ENCODE data around the gene GAPT.

Gene GAPT

GRCh38 chr5:58462154-58462553 lies 29.1 kb upstream of the GAPT start:
- no peak for DNase-seq

DNA sequence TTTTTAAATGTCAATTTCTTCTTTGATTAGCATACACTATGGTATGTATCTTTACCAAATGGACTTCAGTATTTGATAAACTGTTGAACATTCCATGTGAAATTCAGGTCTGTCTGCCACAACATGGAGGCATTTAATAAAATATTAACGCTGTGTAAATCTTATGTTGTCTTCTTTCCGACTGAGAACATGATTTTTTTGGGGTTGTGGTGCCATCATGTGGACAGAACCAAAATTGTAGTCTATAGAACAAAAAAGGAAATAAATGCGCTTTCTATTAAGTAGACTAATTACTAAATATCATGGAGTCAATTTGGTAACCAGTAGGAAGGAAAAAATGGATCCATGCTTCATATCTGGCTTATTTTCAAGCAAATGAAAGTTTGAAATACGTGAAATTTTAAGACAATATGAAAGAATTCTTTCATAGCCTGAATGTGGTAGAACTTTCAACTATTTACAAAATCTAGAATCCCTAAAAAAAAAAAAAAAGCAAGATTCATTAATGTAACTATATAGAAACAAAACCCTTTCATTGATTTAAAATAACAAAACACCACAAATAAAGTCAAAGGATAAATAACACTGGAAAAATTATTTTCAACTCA lies 28.5 kb upstream of the GAPT start:
- no peak for DNase-seq

GRCh38 chr5:58466939-58467338 lies 24.3 kb upstream of the GAPT start:
- DNase-seq = peak; percentile 50

DNA sequence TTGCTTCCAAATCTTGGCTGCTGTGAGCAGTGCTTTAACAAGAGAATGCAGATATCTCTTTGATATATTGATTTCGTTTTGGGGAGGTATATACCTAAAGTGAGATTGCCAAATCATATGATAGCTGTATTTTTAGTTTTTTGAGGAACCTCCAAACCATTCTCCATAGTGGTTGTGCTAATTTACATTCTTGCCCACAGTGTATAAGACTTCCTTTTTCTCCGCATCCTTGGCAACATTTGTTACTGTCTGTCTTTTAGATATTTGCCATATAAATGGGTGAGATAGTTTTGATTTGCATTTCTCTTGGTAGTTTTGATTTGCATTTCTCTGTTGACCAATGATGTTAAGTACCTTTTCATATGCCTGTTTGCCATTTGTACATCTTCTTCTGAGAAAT lies 21.3 kb upstream of the GAPT start:
- no peak for DNase-seq

DNA sequence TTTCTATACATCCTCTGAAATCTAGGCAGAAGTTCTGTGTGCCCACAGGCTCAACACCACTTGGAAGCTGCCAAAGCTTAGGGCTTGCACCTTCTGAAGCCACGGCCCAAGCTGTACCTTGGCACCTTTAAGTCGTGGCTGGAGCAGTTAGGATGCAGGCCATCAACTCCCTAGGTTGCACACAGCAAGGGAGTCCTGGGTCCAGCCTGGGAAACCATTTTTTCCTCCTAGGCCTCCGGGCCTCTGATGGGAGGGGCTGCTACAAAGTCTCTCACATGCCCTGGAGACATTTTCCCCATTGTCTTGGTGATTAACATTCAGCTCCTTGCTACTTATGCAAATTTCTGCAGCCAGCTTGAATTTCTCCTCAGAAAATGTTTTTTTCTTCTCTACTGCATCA lies 15.8 kb upstream of the GAPT start:
- no peak for DNase-seq

- no peak for DNase-seq
These were observed 13.4 kb upstream of the GAPT start for GRCh38 chr5:58477760-58478376.

- no peak for DNase-seq
These were observed 10.1 kb upstream of the GAPT start for GRCh38 chr5:58481066-58481676.

DNA sequence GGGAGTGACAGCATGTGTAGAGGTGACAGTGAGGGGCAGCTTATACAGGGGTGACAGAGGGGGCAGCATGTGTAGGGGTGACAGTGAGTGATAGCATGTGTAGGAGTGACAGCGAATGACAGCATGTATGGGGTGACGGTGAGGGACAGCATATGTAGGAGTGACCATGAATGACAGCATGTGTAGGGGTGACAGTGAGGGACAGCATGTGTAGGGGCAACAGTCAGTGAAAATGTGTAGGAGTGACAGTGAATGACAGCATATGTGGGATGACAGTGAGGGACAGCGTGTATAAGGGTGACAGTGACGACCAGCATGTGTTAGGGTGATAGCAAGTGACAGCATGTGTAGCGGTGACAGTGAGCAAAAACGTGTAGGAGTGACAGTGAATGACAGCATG lies 9.4 kb upstream of the GAPT start:
- no peak for DNase-seq

DNA sequence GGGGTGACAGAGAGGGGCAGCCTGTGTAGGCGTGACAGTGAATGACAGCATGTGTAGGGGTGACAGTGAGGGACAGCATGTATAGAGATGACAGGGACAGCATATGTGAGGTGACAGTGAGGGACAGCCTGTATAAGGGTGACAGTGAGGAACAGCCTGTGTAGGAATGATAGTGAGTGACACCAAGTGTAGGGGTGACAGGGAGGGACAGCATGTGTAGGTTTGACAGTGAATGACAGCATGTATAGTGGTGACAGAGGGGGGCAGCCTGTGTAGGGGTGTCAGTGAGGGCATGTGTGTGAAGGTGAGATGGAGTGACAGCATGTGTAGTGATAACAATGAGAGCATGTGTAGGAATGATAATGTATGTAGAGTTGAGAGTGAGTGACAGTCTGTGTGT lies 8.7 kb upstream of the GAPT start:
- DNase-seq = no peak

DNA sequence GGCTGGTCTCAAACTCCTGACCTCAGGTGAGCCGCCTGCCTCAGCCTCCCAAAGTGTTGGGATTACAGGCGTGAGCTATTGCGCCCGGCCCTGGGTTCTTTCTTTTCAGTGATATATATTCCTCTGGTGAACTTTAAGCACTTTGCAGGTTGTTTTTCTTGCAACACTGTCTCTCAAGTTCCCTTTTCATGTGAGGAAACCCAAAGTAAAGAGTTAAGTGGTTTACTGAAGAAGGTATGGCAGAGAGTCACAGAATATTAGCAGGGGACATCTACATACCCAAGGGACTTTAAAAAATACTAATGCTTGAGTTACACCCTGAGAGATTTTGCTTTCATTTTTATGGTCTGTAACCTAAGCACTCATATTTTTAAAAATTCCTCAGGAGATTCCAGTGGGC lies 6.7 kb upstream of the GAPT start:
- no peak for DNase-seq

DNA sequence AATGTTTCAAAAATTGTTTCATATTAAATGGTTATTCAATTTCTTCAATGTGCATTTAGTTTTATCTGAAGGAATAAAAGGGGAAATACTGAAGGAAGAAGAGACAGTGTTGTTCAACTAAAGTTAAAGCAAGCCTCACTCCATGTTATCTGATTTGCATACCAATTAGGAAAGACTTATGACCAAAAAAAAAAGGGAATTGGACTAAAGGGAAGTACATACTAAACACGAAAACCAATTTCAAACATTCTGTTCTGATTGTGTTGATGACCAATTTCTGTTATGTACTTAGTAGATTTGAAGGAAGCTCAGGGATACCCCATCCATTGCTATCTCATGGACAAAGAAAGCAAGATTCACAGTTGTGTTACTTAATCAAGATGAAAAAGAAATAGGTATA lies 4.9 kb upstream of the GAPT start:
- DNase-seq = no peak

DNA sequence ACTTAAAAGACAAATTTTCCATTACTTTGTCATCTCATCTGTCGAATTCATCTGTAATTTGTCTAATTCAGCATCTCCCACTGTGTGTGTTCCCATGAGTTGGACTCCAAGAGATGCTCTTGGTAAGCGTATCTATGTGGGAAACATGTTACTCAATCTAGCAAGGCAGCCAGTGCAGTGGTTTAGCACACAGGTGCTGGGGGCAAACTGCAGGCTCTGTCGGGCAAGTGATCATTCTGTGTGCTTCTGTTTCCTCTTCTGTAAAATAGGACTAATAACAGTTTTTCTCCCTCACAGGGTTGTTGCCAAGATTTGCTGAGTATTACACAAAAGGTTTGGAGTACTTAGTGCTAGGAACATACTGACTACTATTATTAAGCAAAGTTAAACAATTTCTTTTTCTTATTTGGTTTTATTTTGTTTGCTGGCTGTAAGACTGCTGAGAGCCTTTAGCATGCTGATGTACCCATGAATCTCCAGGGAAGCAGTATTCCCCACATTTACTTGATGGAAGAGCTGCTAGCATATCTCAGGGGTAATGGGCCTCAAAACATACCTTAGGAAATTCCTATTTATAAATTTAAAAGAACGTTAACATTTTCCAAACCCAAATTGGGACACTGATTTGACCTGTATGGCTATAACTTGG lies 709 bp upstream of the GAPT start:
- no peak for DNase-seq

GRCh38 chr5:58493141-58493540 lies 1.9 kb downstream of the GAPT start:
- no peak for DNase-seq

- DNase-seq = no peak
These were observed 5.3 kb downstream of the GAPT start for GRCh38 chr5:58496488-58496887.

- no peak for DNase-seq
These were observed 6.2 kb downstream of the GAPT start for GRCh38 chr5:58497386-58497785.

DNA sequence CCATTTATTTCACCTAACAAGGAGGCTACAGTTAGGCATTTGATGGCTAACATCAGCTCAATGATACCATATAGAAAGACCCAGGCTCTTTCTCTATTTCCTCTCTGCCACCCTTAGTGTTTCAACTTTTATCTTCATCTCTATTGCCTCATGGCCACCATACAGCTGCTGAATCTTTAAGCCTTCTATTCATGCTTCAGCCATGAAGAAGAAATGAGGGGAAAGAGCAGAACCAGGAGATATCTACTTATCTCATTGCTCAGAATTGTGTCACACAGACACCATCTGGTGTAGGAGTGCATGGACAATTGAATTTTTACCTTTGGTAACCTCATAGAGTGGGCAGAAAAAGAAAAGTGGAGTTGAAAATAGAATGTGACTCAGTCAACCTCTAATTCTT lies 6.7 kb downstream of the GAPT start:
- DNase-seq = no peak

DNA sequence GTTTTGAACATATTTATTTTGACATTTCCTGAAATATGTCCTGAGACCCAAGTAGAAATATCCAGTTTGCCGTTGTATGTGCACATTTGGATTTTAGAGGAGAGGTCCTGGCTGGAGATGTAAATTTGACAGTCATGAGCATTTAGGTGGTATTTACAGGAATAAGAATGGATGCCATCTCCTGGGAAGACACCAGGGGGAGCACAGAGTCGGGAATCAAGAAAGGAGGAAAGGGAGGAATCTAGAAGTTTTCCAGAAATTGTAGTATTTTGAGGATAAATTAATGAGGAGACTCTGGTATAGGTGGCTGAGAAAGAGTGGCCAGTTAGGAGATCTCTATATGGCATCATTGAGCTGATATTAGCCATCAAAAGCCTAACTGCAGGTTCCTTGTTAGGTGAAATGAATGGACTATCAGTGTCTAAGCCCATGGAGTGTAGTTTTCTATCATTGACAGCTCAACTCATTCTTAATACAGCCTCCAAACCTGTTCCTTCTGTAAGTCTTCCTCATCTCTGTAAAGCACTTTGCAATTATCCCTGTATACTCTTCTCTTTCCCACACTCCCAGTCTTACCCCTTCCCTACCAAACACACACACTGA lies 7.2 kb downstream of the GAPT start:
- DNase-seq = no peak

- no peak for DNase-seq
These were observed 8.0 kb downstream of the GAPT start for GRCh38 chr5:58499231-58499630.

DNA sequence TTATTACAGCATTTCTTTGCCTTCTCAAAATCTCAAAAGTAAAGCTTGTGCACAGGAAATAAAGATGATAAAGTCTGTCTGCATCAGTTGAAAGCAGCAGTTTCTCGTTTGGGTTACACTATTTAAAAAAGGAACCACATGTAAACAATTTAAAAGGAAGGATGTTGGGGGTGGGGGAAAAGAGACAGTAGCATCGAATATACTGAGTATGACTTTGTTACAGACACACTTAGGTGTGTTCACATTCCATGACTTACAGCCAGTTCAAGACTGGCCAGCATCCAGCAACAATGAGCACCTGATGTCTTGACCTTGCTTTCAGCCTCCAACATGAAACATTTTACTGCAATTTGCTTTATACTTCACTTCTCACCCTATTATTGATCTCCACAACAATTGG lies 8.7 kb downstream of the GAPT start:
- no peak for DNase-seq

DNA sequence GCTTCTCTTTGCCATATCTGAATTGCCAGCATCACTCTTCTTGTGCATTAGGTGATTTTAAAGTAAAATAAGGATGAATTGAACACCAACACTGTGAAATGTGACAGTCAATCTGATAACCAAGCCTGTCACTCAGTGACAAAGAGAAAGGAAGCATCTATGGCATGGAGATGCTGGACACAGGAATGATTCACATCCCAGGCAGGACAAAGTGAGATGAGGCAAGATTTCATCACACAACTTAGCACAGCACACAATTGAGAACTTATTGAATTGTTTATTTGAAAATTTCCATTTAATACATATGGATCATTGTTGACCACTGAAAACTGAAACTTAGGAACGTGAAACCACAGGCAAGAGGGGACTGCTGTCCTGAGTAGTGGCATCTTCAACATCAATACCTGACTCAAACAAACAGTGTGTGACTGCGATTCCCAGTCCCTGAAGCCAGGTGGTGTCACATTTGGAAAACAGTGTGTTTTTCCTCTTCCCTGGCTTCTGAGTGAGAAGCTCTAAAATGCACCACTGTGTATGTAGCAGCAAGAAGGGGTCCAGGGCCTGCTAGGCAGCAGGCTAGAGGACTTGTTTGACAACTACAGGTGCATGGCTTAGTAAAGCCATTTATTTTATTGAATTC lies 10.7 kb downstream of the GAPT start:
- no peak for DNase-seq

GRCh38 chr5:58503390-58504046 lies 12.3 kb downstream of the GAPT start:
- no peak for DNase-seq

- no peak for DNase-seq
These were observed 13.5 kb downstream of the GAPT start for GRCh38 chr5:58504766-58505165.

- no peak for DNase-seq
These were observed 14.3 kb downstream of the GAPT start for GRCh38 chr5:58505502-58505901.
